Upper lobe of left lung (tissue), 4 donors: Measurements from ENCODE around the gene AMER2.
"Not testable (repeated sequence)": the region's sequence is repeated elsewhere in the genome, so short reads cannot be mapped to it uniquely, and the experiment has no call there.

Experiments used
- POLR2AphosphoS5 ChIP-seq, 2 donors: sonication (generic); formaldehyde crosslinking; IDR thresholded peaks; one replicate each; pipeline ENCODE4 v1.5.1; 2017; ENCODE audit warnings: antibody characterized with exemption in 2 of 2
- TF ChIP-seq, protein P1 (sequence below), 6 experiments: fragments of 450-650 bp in 4 of 6; fragments of 200-600 bp in 2 of 6; sonication (generic) in 2 of 6; IDR thresholded peaks; one replicate each; pipeline ENCODE4 v1.5.1; 2016 to 2019; ENCODE audit warnings: antibody characterized with exemption in 6 of 6

DNA sequence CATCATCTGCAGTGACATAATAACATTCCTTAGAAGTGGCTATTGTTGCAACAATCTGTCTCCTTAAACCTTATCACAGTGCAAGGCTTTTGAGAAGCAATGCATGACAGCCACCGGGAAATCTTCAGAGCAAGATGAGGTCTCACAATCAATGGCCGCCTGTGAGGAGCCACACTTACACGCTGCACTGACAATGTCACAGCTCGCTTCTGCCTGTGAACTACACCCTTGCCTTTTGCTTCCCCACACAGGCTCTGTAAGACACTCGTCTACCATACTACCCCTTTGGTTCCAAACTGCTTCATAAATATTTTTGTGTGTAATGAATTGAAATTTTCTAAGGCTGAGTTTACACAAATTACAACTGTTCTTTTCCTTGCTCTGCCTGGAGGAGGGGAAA is 6.9 kb downstream of the AMER2 start:
- TF ChIP-seq, protein P1, sequence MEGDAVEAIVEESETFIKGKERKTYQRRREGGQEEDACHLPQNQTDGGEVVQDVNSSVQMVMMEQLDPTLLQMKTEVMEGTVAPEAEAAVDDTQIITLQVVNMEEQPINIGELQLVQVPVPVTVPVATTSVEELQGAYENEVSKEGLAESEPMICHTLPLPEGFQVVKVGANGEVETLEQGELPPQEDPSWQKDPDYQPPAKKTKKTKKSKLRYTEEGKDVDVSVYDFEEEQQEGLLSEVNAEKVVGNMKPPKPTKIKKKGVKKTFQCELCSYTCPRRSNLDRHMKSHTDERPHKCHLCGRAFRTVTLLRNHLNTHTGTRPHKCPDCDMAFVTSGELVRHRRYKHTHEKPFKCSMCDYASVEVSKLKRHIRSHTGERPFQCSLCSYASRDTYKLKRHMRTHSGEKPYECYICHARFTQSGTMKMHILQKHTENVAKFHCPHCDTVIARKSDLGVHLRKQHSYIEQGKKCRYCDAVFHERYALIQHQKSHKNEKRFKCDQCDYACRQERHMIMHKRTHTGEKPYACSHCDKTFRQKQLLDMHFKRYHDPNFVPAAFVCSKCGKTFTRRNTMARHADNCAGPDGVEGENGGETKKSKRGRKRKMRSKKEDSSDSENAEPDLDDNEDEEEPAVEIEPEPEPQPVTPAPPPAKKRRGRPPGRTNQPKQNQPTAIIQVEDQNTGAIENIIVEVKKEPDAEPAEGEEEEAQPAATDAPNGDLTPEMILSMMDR (IDR thresholded peaks at IDR 0.05), result not testable (repeated sequence)
- not testable (repeated sequence) for TF ChIP-seq POLR2AphosphoS5 (IDR thresholded peaks at IDR 0.05)
